HG02678 (cell line): ENCODE measurements around the gene STRIP1.
"Not testable (repeated sequence)": the region's sequence is repeated elsewhere in the genome, so short reads cannot be mapped to it uniquely, and the experiment has no call there.

Source experiments
- ATAC-seq: cut with Tn5 transposase; IDR thresholded peaks from one replicate; pipeline ENCODE4 v1.9.1; 2021; ENCODE audit warnings: mild to moderate bottlenecking, moderate library complexity; ENCODE audit not compliant: unreplicated experiment

Gene STRIP1

GRCh38 chr1:110008971-110009565, 25.4 kb upstream of the STRIP1 start:
- ATAC-seq: no peak

- peak; percentile 96 for ATAC-seq
Observed at GRCh38 chr1:110011527-110012041, 22.8 kb upstream of the STRIP1 start.

GRCh38 chr1:110012100-110012780, 22.2 kb upstream of the STRIP1 start:
- ATAC-seq: peak; percentile 63

- ATAC-seq: no peak
Observed at GRCh38 chr1:110017792-110018191, 16.6 kb upstream of the STRIP1 start.

GRCh38 chr1:110018396-110018795, 16.0 kb upstream of the STRIP1 start:
- no peak for ATAC-seq

- ATAC-seq: no peak
Observed at GRCh38 chr1:110019770-110020169, 14.7 kb upstream of the STRIP1 start.

- no peak for ATAC-seq
Observed at GRCh38 chr1:110021285-110021684, 13.1 kb upstream of the STRIP1 start.

- ATAC-seq: no peak
Observed at GRCh38 chr1:110024613-110025012, 9.8 kb upstream of the STRIP1 start.

- not testable (repeated sequence) for ATAC-seq
Observed at GRCh38 chr1:110030687-110031086, 3.7 kb upstream of the STRIP1 start.

- no peak for ATAC-seq
Observed at GRCh38 chr1:110032327-110032726, 2.1 kb upstream of the STRIP1 start.

GRCh38 chr1:110033421-110033820, 1.0 kb upstream of the STRIP1 start:
- ATAC-seq: no peak

- no peak for ATAC-seq
Observed at GRCh38 chr1:110034040-110034450, 379 bp upstream of the STRIP1 start.

GRCh38 chr1:110035236-110035752, 870 bp downstream of the STRIP1 start:
- no peak for ATAC-seq

- ATAC-seq: no peak
Observed at GRCh38 chr1:110038271-110038670, 3.8 kb downstream of the STRIP1 start.

- no peak for ATAC-seq
Observed at GRCh38 chr1:110039641-110040040, 5.2 kb downstream of the STRIP1 start.

GRCh38 chr1:110040548-110040947, 6.1 kb downstream of the STRIP1 start:
- no peak for ATAC-seq

GRCh38 chr1:110043016-110043415, 8.6 kb downstream of the STRIP1 start:
- no peak for ATAC-seq

GRCh38 chr1:110047463-110047862, 13.0 kb downstream of the STRIP1 start:
- ATAC-seq: no peak

- no peak for ATAC-seq
Observed at GRCh38 chr1:110048240-110048639, 13.8 kb downstream of the STRIP1 start.

GRCh38 chr1:110048923-110049601, 14.6 kb downstream of the STRIP1 start:
- ATAC-seq: no peak

- ATAC-seq: no peak
Observed at GRCh38 chr1:110049801-110050601, 15.6 kb downstream of the STRIP1 start.
